Mesothelial cell of epicardium (in vitro differentiated cells): ENCODE data around the gene FAM98B. TPM values are rescaled to one million over a fixed set of nuclear protein-coding genes. Genes with fewer than 3 reads are reported as not detected.
A peak's percentile ranks its signal among the peaks of the same experiment; 100 is the strongest.

Experiments
- DNase-seq, 2 experiments: peaks; one replicate each; pipeline ENCODE4 v3.0.0; 2021; ENCODE audit warnings: low spot score in 2 of 2; ENCODE audit not compliant: unreplicated experiment in 2 of 2
- H3K27ac Mint-ChIP-seq: 2 replicates; pipeline ENCODE4 v1.8.0; 2021; ENCODE audit warnings: mixed read lengths
- H3K27me3 Mint-ChIP-seq: 2 replicates; pipeline ENCODE4 v1.8.0; 2021; ENCODE audit warnings: low read depth, mixed read lengths
- H3K36me3 Mint-ChIP-seq: 2 replicates; pipeline ENCODE4 v1.8.0; 2021; ENCODE audit warnings: mixed read lengths
- H3K4me1 Mint-ChIP-seq: 2 replicates; pipeline ENCODE4 v1.8.0; 2021; ENCODE audit warnings: mixed read lengths
- H3K4me3 Mint-ChIP-seq: 2 replicates; pipeline ENCODE4 v1.8.0; 2021; ENCODE audit warnings: mild to moderate bottlenecking, moderate library complexity, mixed read lengths
- H3K9me3 Mint-ChIP-seq: 2 replicates; pipeline ENCODE4 v1.8.0; 2021; ENCODE audit warnings: mixed read lengths
- total RNA-seq: library from RNA; stranded (reverse); gene quantifications from 3 replicates; pipeline ENCODE4 v1.2.1, GENCODE V29; 2021
- TF ChIP-seq, protein P1 (sequence below): fragments of 200-600 bp; sonication (generic); IDR thresholded peaks from one replicate; pipeline ENCODE4 v1.5.0; 2021; ENCODE audit warnings: antibody characterized with exemption; ENCODE audit not compliant: unreplicated experiment

FAM98B gene
- 27.8 to 31.6 TPM (median 28.5 TPM) in 3 replicates for total RNA-seq

GRCh38 chr15:38453971-38454695 is at the start of gene FAM98B:
Gene FAM98B (plus strand): TSS chr15:38454127. CDS start chr15:38454162, 35 bp downstream.
- H3K27ac Mint-ChIP-seq = peak within 1 kb of the TSS; percentile 99
- H3K4me1 Mint-ChIP-seq = peaks cover 11% of the 10 kb centered on the region
- peaks cover 17% of the 10 kb centered on the region for H3K27me3 Mint-ChIP-seq
- peak within 1 kb of the TSS; percentile 97 for H3K4me3 Mint-ChIP-seq
- peak; percentile 64 to 91 for DNase-seq
- H3K36me3 Mint-ChIP-seq = peaks cover 2% of the 10 kb centered on the region
- H3K9me3 Mint-ChIP-seq = no peaks in the 10 kb centered on the region
- TF ChIP-seq, protein P1, sequence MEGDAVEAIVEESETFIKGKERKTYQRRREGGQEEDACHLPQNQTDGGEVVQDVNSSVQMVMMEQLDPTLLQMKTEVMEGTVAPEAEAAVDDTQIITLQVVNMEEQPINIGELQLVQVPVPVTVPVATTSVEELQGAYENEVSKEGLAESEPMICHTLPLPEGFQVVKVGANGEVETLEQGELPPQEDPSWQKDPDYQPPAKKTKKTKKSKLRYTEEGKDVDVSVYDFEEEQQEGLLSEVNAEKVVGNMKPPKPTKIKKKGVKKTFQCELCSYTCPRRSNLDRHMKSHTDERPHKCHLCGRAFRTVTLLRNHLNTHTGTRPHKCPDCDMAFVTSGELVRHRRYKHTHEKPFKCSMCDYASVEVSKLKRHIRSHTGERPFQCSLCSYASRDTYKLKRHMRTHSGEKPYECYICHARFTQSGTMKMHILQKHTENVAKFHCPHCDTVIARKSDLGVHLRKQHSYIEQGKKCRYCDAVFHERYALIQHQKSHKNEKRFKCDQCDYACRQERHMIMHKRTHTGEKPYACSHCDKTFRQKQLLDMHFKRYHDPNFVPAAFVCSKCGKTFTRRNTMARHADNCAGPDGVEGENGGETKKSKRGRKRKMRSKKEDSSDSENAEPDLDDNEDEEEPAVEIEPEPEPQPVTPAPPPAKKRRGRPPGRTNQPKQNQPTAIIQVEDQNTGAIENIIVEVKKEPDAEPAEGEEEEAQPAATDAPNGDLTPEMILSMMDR = no peak

DNA sequence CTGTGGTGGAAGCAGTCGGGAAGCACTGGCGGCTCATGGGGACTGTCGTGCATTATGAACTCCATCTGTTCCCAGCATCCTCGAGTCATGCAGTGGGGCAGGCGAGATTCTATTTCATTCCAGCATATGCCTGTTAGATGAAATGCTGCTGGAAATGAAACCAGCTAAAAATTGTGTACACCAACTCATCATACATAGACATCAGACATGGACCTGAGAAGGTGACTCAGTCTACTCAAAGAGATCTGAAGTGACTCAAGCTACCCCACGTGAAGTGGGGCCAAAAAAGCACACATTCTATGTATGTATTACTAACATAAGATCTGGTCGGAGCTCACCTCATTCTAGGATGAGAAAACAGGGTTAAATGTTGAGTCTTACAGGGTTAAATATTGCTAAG is 47.5 kb upstream of the FAM98B start:
- Mint-ChIP-seq H3K36me3 (no peaks in the 10 kb centered on the region), H3K4me3 (no peak overlapping the region), H3K27me3 (peaks cover 7% of the 10 kb centered on the region), H3K4me1 (no peaks in the 10 kb centered on the region), H3K9me3 (peaks cover 11% of the 10 kb centered on the region), H3K27ac (no peak overlapping the region)
- TF ChIP-seq, protein P1 = no peak
- DNase-seq = no peak

- TF ChIP-seq, protein P1 = no peak
- DNase-seq = no peak
- no peaks in the 10 kb centered on the region for H3K4me1 Mint-ChIP-seq
- H3K9me3 Mint-ChIP-seq = peaks cover 5% of the 10 kb centered on the region
- no peaks in the 10 kb centered on the region for H3K36me3 Mint-ChIP-seq
- no peak overlapping the region for H3K27ac Mint-ChIP-seq
- H3K27me3 Mint-ChIP-seq = peaks cover 7% of the 10 kb centered on the region
- no peak overlapping the region for H3K4me3 Mint-ChIP-seq
Observed at GRCh38 chr15:38408576-38408975, 45.4 kb upstream of the FAM98B start.

DNA sequence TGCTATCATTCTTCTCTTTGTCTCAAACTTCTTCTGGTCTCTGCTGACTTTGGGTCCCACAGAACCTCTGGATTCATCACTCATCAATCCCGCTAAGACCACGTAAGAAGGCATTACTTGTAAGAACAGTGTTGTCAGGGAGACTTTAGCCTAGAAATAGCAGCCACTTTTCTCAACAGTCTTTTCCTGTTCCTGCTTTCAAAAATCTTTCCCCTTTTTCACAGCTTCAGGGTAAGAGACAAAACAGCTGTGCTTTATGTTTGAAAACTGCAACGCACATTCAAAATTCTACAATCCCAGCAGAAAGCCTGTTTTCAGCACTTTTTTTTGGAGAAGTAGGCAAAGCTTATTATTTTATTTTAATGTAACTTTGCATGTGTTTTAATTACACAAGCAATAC is 42.0 kb upstream of the FAM98B start:
- Mint-ChIP-seq H3K9me3 (peaks cover 6% of the 10 kb centered on the region), H3K4me1 (no peaks in the 10 kb centered on the region), H3K27me3 (peaks cover 11% of the 10 kb centered on the region), H3K4me3 (no peak overlapping the region), H3K27ac (no peak overlapping the region), H3K36me3 (no peaks in the 10 kb centered on the region)
- DNase-seq = no peak
- TF ChIP-seq, protein P1 = no peak

DNA sequence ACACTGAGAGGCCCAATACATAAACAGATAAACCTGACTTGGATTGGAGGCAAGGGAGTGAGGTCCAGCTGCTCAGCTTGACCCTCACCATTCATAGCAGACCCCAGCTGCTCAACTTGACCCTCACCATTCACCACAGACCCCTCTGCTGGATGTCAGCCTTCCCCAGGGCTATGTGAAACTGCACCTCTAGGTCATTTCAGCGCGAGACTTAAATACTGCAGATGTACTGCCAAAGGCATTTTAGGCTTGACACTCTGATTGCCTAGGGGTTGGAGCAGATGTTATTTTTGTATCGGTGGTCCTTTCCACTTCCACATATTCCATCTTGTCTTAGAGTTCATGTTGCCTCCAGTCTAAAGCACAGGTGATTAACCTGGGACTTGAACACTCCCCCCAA is 41.5 kb upstream of the FAM98B start:
- Mint-ChIP-seq H3K9me3 (peaks cover 6% of the 10 kb centered on the region), H3K4me1 (no peaks in the 10 kb centered on the region), H3K4me3 (no peak overlapping the region), H3K27ac (no peak overlapping the region), H3K36me3 (no peaks in the 10 kb centered on the region), H3K27me3 (peaks cover 15% of the 10 kb centered on the region)
- DNase-seq = no peak
- TF ChIP-seq, protein P1 = no peak

- Mint-ChIP-seq H3K36me3 (no peaks in the 10 kb centered on the region), H3K4me3 (no peak overlapping the region), H3K4me1 (no peaks in the 10 kb centered on the region), H3K27me3 (peaks cover 29% of the 10 kb centered on the region), H3K9me3 (peaks cover 6% of the 10 kb centered on the region), H3K27ac (no peak overlapping the region)
- TF ChIP-seq, protein P1 = no peak
- DNase-seq = no peak
Observed at GRCh38 chr15:38414357-38414756, 39.6 kb upstream of the FAM98B start.
